ENCODE data around the gene SMAP1.

SMAP1 gene

GRCh38 chr6:70842541-70842940 lies 174.9 kb downstream of the SMAP1 start:
- DNase-seq (ENCODE audit: low read depth): no peak

GRCh38 chr6:70843328-70843918 lies 175.7 kb downstream of the SMAP1 start:
- DNase-seq (ENCODE audit: low read depth): no peak

- no peak for DNase-seq (ENCODE audit: low read depth)
Measured at GRCh38 chr6:70844301-70844700, 176.6 kb downstream of the SMAP1 start.

GRCh38 chr6:70846207-70846835 lies 178.6 kb downstream of the SMAP1 start:
- DNase-seq (ENCODE audit: low read depth): no peak

GRCh38 chr6:70847106-70848084 lies 179.7 kb downstream of the SMAP1 start:
- DNase-seq (ENCODE audit: low read depth): no peak

- DNase-seq (ENCODE audit: low read depth): no peak
Measured at GRCh38 chr6:70849348-70850069, 181.8 kb downstream of the SMAP1 start.

GRCh38 chr6:70852667-70853246 lies 185.1 kb downstream of the SMAP1 start:
- DNase-seq (ENCODE audit: low read depth): no peak

- no peak for DNase-seq (ENCODE audit: low read depth)
Measured at GRCh38 chr6:70857387-70858077, 189.8 kb downstream of the SMAP1 start.

- DNase-seq (ENCODE audit: low read depth): no peak
Measured at GRCh38 chr6:70860045-70860444, 192.4 kb downstream of the SMAP1 start.

- DNase-seq (ENCODE audit: low read depth): no peak
Measured at GRCh38 chr6:70860920-70861319, 193.2 kb downstream of the SMAP1 start.

GRCh38 chr6:70863343-70863742 lies 195.7 kb downstream of the SMAP1 start:
- DNase-seq (ENCODE audit: low read depth): no peak

- DNase-seq (ENCODE audit: low read depth): no peak
Measured at GRCh38 chr6:70864401-70864800, 196.7 kb downstream of the SMAP1 start.

- no peak for DNase-seq (ENCODE audit: low read depth)
Measured at GRCh38 chr6:70872469-70872868, 204.8 kb downstream of the SMAP1 start.

- DNase-seq (ENCODE audit: low read depth): no peak
Measured at GRCh38 chr6:70874181-70874913, 206.7 kb downstream of the SMAP1 start.

- no peak for DNase-seq (ENCODE audit: low read depth)
Measured at GRCh38 chr6:70879496-70879895, 211.8 kb downstream of the SMAP1 start.

GRCh38 chr6:70884074-70884983 lies 216.6 kb downstream of the SMAP1 start:
- DNase-seq (ENCODE audit: low read depth): peak; percentile 31

GRCh38 chr6:70886071-70886470 lies 218.4 kb downstream of the SMAP1 start:
- DNase-seq (ENCODE audit: low read depth): no peak

GRCh38 chr6:70886661-70887060 lies 219.0 kb downstream of the SMAP1 start:
- no peak for DNase-seq (ENCODE audit: low read depth)

- no peak for DNase-seq (ENCODE audit: low read depth)
Measured at GRCh38 chr6:70889270-70889669, 221.6 kb downstream of the SMAP1 start.

All from activated T-cell treated with anti-CD3 and anti-CD28 coated beads for 48 hours (primary cell).